Esophagus (tissue), 2 donors: ENCODE results near the gene SPDEF. TPM values are rescaled to one million over a fixed set of nuclear protein-coding genes. Genes with fewer than 3 reads are reported as not detected.

Experiments
- H3K27ac ChIP-seq, 2 donors: one replicate each; pipeline ENCODE4 v1.5.1; 2013; ENCODE audit warnings: low read depth in 2 of 2, mild to moderate bottlenecking in 2 of 2, inconsistent platforms in 1 of 2, low read length in 1 of 2, moderate library complexity in 1 of 2
- H3K27me3 ChIP-seq, 2 donors: one replicate each; pipeline ENCODE4 v1.6.1; 2013; ENCODE audit warnings: low read length in 2 of 2, control low read depth in 1 of 2, mild to moderate bottlenecking in 1 of 2; ENCODE audit not compliant: insufficient read depth in 2 of 2, control insufficient read depth in 1 of 2
- H3K36me3 ChIP-seq, 2 donors: one replicate each; pipeline ENCODE4 v1.6.1; 2013; ENCODE audit warnings: low read length in 1 of 2; ENCODE audit not compliant: control insufficient read depth in 2 of 2, insufficient read depth in 2 of 2
- H3K4me1 ChIP-seq, 2 donors: one replicate each; pipeline ENCODE4 v1.6.1; 2013; ENCODE audit warnings: low read length in 1 of 2; ENCODE audit not compliant: control insufficient read depth in 2 of 2, insufficient read depth in 2 of 2
- H3K4me3 ChIP-seq, 2 donors: one replicate each; pipeline ENCODE4 v1.5.1; 2013; ENCODE audit warnings: low read length in 2 of 2, mild to moderate bottlenecking in 2 of 2, low read depth in 1 of 2, moderate library complexity in 1 of 2
- H3K9me3 ChIP-seq, 2 donors: one replicate each; pipeline ENCODE4 v1.6.1; 2013; ENCODE audit warnings: mild to moderate bottlenecking in 2 of 2, low read depth in 1 of 2, low read length in 1 of 2, moderate library complexity in 1 of 2; ENCODE audit not compliant: control insufficient read depth in 2 of 2, insufficient read depth in 1 of 2
- WGBS, 2 donors: extraction: QIAGEN DNeasy Blood & Tissue Kit; methylation state at CpG; one replicate each; pipeline ENCODE4 v1.1.7; 2013; 5-methylcytosine and 5-hydroxymethylcytosine counted together
- polyA plus RNA-seq, 2 donors: library from polyadenylated mRNA; stranded (reverse); fragments of 200-250 nt; gene quantifications; one replicate each; pipeline ENCODE4 v1.2.3, GENCODE V29; 2013
- donor health status: healthy with polysubstance abuse.
- donor health status: Bipolar disorder and iron deficiency.

SPDEF gene
- polyA plus RNA-seq, 2 donors: 0.08 TPM

DNA sequence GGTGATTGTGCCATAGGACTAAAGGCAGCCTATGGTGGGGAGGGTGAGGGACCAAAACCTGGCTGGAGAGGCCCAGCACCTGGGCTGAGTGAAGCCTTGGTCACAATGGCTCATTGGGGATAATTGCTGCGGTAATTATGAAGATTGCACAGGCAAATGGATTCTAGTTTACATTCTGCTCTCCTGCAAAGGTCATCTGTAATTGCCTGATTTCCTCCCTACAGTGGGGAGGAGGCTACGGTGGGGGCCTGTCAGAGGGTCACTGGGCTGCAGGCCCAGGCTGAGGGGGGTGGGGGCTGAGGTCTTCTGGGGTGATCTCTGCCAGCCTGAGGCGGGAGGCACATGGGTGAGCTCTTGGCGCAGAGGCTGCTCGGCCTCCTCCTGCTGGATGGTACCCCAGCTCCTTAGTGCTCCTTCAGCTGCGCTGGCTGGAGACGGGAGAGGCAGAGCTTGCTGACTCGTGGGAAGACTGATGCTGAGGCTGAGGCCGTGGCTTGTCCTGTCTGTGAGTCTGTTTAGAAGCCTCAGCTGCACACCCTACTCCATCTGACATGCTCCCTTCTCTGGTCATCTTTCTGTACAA, 59.9 kb downstream of the SPDEF start:
- 70 to 76% methylated on average over 9 of the region's 9 CpGs for WGBS, 2 donors
- Histone ChIP-seq H3K4me3 (no peak overlapping the region), H3K36me3 (no peaks in the 10 kb centered on the region), H3K27ac (no peak overlapping the region), H3K27me3 (no peaks in the 10 kb centered on the region), H3K9me3 (peaks cover 0 to under 1% of the 10 kb centered on the region in 2 donors), H3K4me1 (peaks cover 0 to 2% of the 10 kb centered on the region in 2 donors)

DNA sequence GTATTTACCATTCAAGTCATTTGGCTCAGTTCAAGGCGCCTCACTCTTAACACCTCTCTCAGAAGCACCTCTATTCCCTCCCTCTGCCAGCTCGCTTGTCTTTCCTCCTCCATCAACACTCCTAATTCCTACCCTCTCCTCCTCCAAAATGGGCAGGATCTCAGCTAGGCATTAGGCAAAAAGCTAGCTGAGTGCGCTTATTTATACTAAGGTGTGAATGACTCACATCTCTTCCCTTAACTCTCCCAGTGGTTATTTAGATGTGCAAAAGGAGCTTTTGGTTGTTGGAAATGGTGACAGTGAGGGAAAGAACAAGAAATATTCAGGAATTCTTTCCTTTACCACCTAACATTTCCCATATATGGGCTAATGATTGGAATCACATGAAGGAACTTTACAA, 61.2 kb downstream of the SPDEF start:
- WGBS, 2 donors: 87 to 89% methylated on average over 3 of the region's 3 CpGs
- Histone ChIP-seq H3K27ac (no peak overlapping the region), H3K9me3 (no peaks in the 10 kb centered on the region), H3K4me3 (no peak overlapping the region), H3K4me1 (peaks cover 0 to 3% of the 10 kb centered on the region in 2 donors), H3K36me3 (no peaks in the 10 kb centered on the region), H3K27me3 (no peaks in the 10 kb centered on the region)

DNA sequence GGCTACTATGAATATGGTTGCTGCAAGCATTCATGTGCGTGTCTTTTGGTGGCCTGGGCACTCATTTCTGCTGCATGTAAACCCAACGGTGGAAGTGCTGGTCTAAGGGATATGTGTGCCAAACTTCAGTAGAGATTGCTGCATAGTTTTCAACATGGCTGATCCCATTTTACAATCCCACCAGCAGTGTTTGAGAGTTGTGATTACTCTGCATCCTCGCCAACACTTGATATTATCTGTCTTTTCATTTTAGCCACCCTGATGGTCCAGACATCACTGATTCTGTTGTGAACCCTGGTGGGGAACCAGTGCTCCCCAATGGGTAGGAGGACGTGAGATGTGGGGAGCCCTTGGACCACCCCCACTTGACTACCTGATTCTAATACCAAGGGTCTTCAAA, 62.8 kb downstream of the SPDEF start:
- Histone ChIP-seq H3K4me1 (peaks cover 0 to 3% of the 10 kb centered on the region in 2 donors), H3K4me3 (no peak overlapping the region), H3K9me3 (no peaks in the 10 kb centered on the region), H3K27ac (no peak overlapping the region), H3K36me3 (no peaks in the 10 kb centered on the region), H3K27me3 (no peaks in the 10 kb centered on the region)
- 81 to 84% methylated on average over 4 of the region's 4 CpGs for WGBS, 2 donors

GRCh38 chr6:34491091-34491430, 65.1 kb downstream of the SPDEF start:
- no peaks in the 10 kb centered on the region for H3K27me3 ChIP-seq
- no peaks in the 10 kb centered on the region for H3K9me3 ChIP-seq
- no peak overlapping the region for H3K27ac ChIP-seq
- peaks cover 0 to 3% of the 10 kb centered on the region in 2 donors for H3K4me1 ChIP-seq
- no peaks in the 10 kb centered on the region for H3K36me3 ChIP-seq
- 37 to 52% methylated on average over 10 of the region's 10 CpGs for WGBS, 2 donors
- H3K4me3 ChIP-seq: no peak overlapping the region

DNA sequence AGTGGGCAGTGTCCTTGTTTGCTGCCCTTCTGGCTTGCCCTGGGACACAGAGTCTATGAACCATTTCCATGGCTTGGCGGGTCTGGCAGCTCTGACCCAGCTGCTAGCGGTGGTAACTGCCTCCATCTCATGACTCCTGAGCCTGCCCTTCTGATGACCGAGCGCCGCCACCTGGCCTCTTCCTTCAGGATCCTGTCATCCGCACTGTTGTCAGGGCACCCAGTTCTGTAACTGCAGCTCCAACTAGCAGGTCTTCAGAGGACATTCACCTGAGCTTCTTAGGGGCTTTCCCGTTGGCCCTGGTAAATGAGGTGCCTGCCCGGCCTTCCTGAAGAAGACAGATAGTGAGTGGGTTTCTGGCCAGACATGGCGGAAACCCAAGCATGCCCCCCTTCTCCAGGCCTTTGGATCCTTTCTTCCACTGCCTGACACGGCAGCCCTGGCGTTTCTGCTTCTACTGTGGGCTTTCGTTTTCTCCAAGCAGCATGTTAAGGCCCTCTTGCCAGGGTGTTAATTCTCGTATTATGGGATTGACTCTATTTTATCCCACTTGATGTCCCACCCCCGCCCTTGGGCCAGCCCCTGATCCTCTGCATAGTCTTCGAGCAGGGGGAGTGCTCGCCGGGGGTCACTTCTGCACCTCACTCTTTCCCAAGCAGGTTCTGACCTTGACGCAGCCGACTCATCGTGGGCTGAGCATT, 65.6 kb downstream of the SPDEF start:
- Histone ChIP-seq H3K4me1 (peaks cover 0 to 3% of the 10 kb centered on the region in 2 donors), H3K36me3 (no peaks in the 10 kb centered on the region), H3K27ac (no peak overlapping the region), H3K4me3 (no peak overlapping the region), H3K9me3 (no peaks in the 10 kb centered on the region), H3K27me3 (no peaks in the 10 kb centered on the region)
- WGBS, 2 donors: 78% methylated on average over 20 of the region's 20 CpGs

DNA sequence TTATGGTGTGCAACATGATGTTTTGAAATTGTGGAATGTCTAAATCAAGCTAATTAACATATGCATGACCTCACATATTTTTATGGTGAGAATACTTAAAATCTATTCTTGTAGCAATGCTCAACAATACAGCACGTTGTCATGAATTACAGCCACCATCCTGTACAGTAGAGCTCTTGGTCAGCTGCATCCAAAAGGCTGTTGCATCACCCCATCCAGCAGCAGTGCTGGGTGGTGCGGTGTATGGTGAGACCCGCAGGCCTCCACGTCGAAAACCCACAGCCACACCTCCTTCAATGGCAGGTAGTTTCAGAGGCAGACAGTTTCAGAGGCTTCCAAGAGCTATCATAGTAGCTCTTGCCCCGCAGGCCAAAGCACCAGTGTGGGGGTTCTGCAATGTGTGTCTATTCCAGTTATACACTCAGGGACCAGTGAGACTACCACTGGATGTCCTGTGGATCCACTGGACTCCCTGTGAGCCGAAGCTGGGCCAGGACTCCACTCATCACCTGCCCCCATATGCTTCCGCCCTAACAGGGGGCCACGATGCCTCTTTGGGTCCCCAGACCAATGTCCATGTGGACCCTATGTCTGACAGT, 66.8 kb downstream of the SPDEF start:
- Histone ChIP-seq H3K9me3 (no peaks in the 10 kb centered on the region), H3K36me3 (no peaks in the 10 kb centered on the region), H3K27me3 (no peaks in the 10 kb centered on the region), H3K4me1 (peaks cover 0 to 3% of the 10 kb centered on the region in 2 donors), H3K27ac (no peak overlapping the region), H3K4me3 (no peak overlapping the region)
- WGBS, 2 donors: 80 to 86% methylated on average over 9 of the region's 9 CpGs

Other genes starting within 250 kb of the SPDEF start
- 1 to 10 TPM; 7.9 to 8.5 TPM for gene NUDT3, start 163.7 kb downstream of the SPDEF start, polyA plus RNA-seq
- gene RPS10, start 130.3 kb downstream of the SPDEF start, polyA plus RNA-seq: 1,000 to 10,000 TPM; 1,884 to 2,829 TPM
- gene PACSIN1, start 90.3 kb downstream of the SPDEF start, polyA plus RNA-seq: under 1 TPM; 0.01 to 0.04 TPM
- 10 to 100 TPM; 27.8 to 32.7 TPM for gene ILRUN, start 140.4 kb upstream of the SPDEF start, polyA plus RNA-seq
- 100 to 1,000 TPM in 1 of 2 donors, 10 to 100 TPM in 1; 85.6 to 116 TPM for gene SNRPC, start 201.2 kb upstream of the SPDEF start, polyA plus RNA-seq
- 1 to 10 TPM; 1.2 to 1.7 TPM for gene BLTP3A, start 235.8 kb upstream of the SPDEF start, polyA plus RNA-seq